Forelimb muscle (tissue), 1 donor: ENCODE measurements around the gene DXO. TPM values are rescaled to one million over a fixed set of nuclear protein-coding genes. Genes with fewer than 3 reads are reported as not detected.

Experiments
- DNase-seq: peaks from one replicate; pipeline ENCODE4 v3.0.0-alpha.2; 2013; ENCODE audit warnings: low read depth
- polyA plus RNA-seq: library from polyadenylated mRNA; unstranded; fragments of 120-200 nt; gene quantifications from one replicate; pipeline ENCODE4 v1.2.1, GENCODE V29; 2013; ENCODE audit not compliant: insufficient read length

DXO gene
- polyA plus RNA-seq, 1 donor: 16.9 TPM

DNA sequence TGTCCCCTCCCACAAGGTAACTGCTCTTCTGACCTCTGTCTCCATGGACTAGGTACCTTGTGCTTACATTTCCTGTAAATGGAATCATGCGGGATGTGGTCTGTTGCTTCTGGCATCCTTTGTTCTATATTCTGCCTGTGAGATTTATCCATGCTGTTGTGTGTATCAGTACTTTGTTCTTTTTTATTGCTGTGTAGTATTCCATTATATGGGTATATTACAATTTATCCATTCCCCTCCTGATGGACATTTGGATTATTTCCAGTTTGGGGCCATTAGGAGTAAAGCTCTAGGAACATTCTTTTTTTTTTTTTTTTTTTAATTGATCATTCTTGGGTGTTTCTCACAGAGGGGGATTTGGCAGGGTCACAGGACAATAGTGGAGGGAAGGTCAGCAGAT is 41.0 kb downstream of the DXO start:
- DNase-seq: no peak

GRCh38 chr6:31928672-31928939 is 43.3 kb downstream of the DXO start:
- no peak for DNase-seq

- no peak for DNase-seq
Observed at GRCh38 chr6:31927863-31928671, 43.9 kb downstream of the DXO start.

GRCh38 chr6:31927242-31927862 is 44.6 kb downstream of the DXO start, which contains the start of gene C2:
TSS of gene C2 (plus strand) at chr6:31927717. CDS start at chr6:31927753, 36 bp downstream.
- DNase-seq: no peak

DNA sequence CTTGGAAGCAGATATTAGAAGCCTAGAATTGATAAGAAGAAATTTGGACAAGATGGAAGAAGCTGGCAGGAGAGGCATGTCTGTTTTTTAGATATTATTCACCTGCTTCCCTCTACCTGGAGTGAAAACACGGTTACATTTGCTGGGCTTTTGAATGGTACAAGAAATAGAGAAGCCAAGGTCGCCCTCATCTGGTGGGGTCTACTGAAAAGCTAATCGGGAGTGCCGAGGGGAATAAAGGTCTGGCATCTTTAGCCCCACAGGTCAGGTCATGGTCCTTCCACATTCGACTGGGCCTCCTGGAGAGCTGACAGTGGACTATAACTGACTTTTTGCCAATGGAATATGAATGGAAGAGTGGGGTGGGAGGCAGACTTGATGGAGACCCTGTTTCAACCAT is 49.0 kb downstream of the DXO start:
- DNase-seq: no peak

DNA sequence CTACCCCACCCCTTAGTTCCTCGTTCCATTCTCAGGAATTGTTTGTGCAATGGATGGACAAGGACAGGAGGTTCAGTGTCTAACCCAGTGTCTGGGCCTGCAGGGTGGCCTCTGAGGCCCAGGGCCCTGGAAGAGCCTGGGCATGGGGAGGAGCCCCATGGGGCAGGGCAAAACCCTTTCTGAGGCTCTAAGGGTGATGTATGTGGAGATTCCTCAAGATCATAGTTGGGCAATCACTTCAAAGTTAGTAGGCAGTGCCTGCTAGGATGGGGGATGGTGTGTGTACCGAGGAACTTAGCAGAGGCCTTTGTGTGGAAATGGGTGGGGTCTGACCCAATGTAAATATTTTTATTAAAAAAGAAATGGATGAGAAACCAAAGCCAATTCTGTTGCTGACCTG is 51.1 kb downstream of the DXO start:
- DNase-seq: no peak

Other genes starting within 250 kb of the DXO start
- 1.2 TPM for gene MPIG6B, start 248.8 kb downstream of the DXO start, polyA plus RNA-seq
- 108 TPM for gene DDAH2, start 242.8 kb downstream of the DXO start, polyA plus RNA-seq
- 102 TPM for gene CLIC1, start 235.6 kb downstream of the DXO start, polyA plus RNA-seq
- 14.2 TPM for gene MSH5, start 232.1 kb downstream of the DXO start, polyA plus RNA-seq
- gene SAPCD1, start 209.5 kb downstream of the DXO start, polyA plus RNA-seq: 3.0 TPM
- gene VWA7, start 194.8 kb downstream of the DXO start, polyA plus RNA-seq: 2.9 TPM
- 46.5 TPM for gene VARS1, start 176.4 kb downstream of the DXO start, polyA plus RNA-seq
- 55.3 TPM for gene LSM2, start 165.2 kb downstream of the DXO start, polyA plus RNA-seq
- 5.0 TPM for gene HSPA1L, start 156.9 kb downstream of the DXO start, polyA plus RNA-seq
- 72.3 TPM for gene HSPA1A, start 156.6 kb downstream of the DXO start, polyA plus RNA-seq
- 48.9 TPM for gene HSPA1B, start 144.4 kb downstream of the DXO start, polyA plus RNA-seq
- 15.0 TPM for gene NEU1, start 109.3 kb downstream of the DXO start, polyA plus RNA-seq
- gene SLC44A4, start 93.1 kb downstream of the DXO start, polyA plus RNA-seq: 0.37 TPM
- gene EHMT2, start 74.4 kb downstream of the DXO start, polyA plus RNA-seq: 29.3 TPM
- 9.5 TPM for gene ZBTB12, start 70.1 kb downstream of the DXO start, polyA plus RNA-seq
- gene C2, start 44.4 kb downstream of the DXO start, polyA plus RNA-seq: 3.0 TPM
- gene CFB, start 26.0 kb downstream of the DXO start, polyA plus RNA-seq: 1.0 TPM
- 63.3 TPM for gene NELFE, start 13.2 kb downstream of the DXO start, polyA plus RNA-seq
- 27.0 TPM for gene SKIC2, start 13.0 kb downstream of the DXO start, polyA plus RNA-seq
- gene C4A, start 9.9 kb upstream of the DXO start, polyA plus RNA-seq: 19.3 TPM
- 22.1 TPM for gene C4B, start 42.7 kb upstream of the DXO start, polyA plus RNA-seq
- 1.0 TPM for gene CYP21A2, start 66.3 kb upstream of the DXO start, polyA plus RNA-seq
- 108 TPM for gene TNXB, start 137.2 kb upstream of the DXO start, polyA plus RNA-seq
- 42.4 TPM for gene ATF6B, start 156.1 kb upstream of the DXO start, polyA plus RNA-seq
- 3.5 TPM for gene FKBPL, start 158.2 kb upstream of the DXO start, polyA plus RNA-seq
- 1.3 TPM for gene PRRT1, start 179.8 kb upstream of the DXO start, polyA plus RNA-seq
- 34.6 TPM for gene PPT2, start 182.0 kb upstream of the DXO start, polyA plus RNA-seq
- gene EGFL8, start 192.5 kb upstream of the DXO start, polyA plus RNA-seq: 25.9 TPM
- gene AGPAT1, start 203.9 kb upstream of the DXO start, polyA plus RNA-seq: 57.3 TPM
- 50.9 TPM for gene RNF5, start 206.3 kb upstream of the DXO start, polyA plus RNA-seq
- 8.0 TPM for gene AGER, start 212.1 kb upstream of the DXO start, polyA plus RNA-seq
- 107 TPM for gene PBX2, start 218.1 kb upstream of the DXO start, polyA plus RNA-seq
- gene GPSM3, start 220.5 kb upstream of the DXO start, polyA plus RNA-seq: 6.7 TPM